Stomach (tissue), 4 donors: ENCODE data around the gene HAUS6.

Source experiments
- CTCF ChIP-seq, 7 experiments: fragments of 450-650 bp in 4 of 7; fragments of 200-600 bp in 3 of 7; sonication (generic) in 3 of 7; IDR thresholded peaks; one replicate each; pipeline ENCODE4 v1.5.1; 2016 to 2019; ENCODE audit warnings: antibody characterized with exemption in 7 of 7, control low read depth in 2 of 7, mild to moderate bottlenecking in 1 of 7
- EP300 ChIP-seq: sonication (generic); formaldehyde crosslinking; IDR thresholded peaks from one replicate; pipeline ENCODE4 v1.6.1; 2017; ENCODE audit warnings: antibody characterized with exemption
- POLR2A ChIP-seq, 4 donors: fragments of 450-650 bp; IDR thresholded peaks; one replicate each; pipeline ENCODE4 v1.6.1; 2016; ENCODE audit warnings: antibody characterized with exemption in 4 of 4, control low read depth in 2 of 4, mild to moderate bottlenecking in 1 of 4, moderate library complexity in 1 of 4
- POLR2AphosphoS5 ChIP-seq, 3 donors: sonication (generic); formaldehyde crosslinking; IDR thresholded peaks; one replicate each; pipeline ENCODE4 v1.6.1; 2016; ENCODE audit warnings: antibody characterized with exemption in 3 of 3

GRCh38 chr9:19130436-19130835, 27.7 kb upstream of the HAUS6 start:
- TF ChIP-seq CTCF (IDR thresholded peaks at IDR 0.05) (no peak), POLR2A (IDR thresholded peaks at IDR 0.05) (no peak), POLR2AphosphoS5 (IDR thresholded peaks at IDR 0.05) (no peak), EP300 (no peak)
